ENCODE data around the gene NUDT8.

DNA sequence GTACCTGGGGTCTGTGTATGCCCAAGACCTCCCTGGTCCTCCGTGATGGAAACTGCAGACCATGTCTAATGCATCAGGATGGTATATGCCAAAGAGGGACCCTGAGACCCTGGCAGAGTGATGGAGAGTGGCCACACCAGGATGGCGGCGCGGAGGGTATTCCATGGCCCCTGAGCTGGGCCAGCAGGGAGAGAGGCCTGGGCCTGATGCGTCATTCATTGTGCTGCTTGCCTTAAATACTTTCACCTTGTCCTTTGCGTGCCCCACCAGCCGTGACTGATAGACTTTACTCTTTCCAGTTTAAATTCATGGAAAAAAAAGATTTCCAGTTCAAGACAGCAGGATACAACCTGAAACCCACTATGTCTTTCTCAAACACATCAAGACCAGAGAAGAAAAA lies 28.6 kb downstream of the NUDT8 start:
- TF ChIP-seq, protein P1, sequence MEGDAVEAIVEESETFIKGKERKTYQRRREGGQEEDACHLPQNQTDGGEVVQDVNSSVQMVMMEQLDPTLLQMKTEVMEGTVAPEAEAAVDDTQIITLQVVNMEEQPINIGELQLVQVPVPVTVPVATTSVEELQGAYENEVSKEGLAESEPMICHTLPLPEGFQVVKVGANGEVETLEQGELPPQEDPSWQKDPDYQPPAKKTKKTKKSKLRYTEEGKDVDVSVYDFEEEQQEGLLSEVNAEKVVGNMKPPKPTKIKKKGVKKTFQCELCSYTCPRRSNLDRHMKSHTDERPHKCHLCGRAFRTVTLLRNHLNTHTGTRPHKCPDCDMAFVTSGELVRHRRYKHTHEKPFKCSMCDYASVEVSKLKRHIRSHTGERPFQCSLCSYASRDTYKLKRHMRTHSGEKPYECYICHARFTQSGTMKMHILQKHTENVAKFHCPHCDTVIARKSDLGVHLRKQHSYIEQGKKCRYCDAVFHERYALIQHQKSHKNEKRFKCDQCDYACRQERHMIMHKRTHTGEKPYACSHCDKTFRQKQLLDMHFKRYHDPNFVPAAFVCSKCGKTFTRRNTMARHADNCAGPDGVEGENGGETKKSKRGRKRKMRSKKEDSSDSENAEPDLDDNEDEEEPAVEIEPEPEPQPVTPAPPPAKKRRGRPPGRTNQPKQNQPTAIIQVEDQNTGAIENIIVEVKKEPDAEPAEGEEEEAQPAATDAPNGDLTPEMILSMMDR (conservative IDR thresholded peaks at IDR 0.05; ENCODE audit: low read length), result no peak
- no peak for TF ChIP-seq EZH2phosphoT487 (IDR thresholded peaks at IDR 0.05; ENCODE audit: borderline replicate concordance)
